Fibroblast of lung (primary cell): ENCODE data around the gene RNF38. TPM values are rescaled to one million over a fixed set of nuclear protein-coding genes. Genes with fewer than 3 reads are reported as not detected.
A peak's percentile ranks its signal among the peaks of the same experiment; 100 is the strongest.
"Not testable (repeated sequence)": the region's sequence is repeated elsewhere in the genome, so short reads cannot be mapped to it uniquely, and the experiment has no call there.

Source experiments
- DNase-seq, 2 donors: peaks; one replicate each; pipeline versions ENCODE4 v3.0.0 to v3.0.0-alpha.2; 2010; ENCODE audit warnings: low read depth in 2 of 2
- H2AFZ ChIP-seq: 2 replicates; pipeline ENCODE4 v1.5.1; 2012; ENCODE audit warnings: low read length, control low read depth, inconsistent platforms
- H3K27ac ChIP-seq: 2 replicates; pipeline ENCODE4 v1.5.1; 2011; ENCODE audit warnings: low read length, control low read depth; ENCODE audit not compliant: insufficient read depth
- H3K27me3 ChIP-seq: 2 replicates; pipeline ENCODE4 v1.5.1; 2011; ENCODE audit warnings: mild to moderate bottlenecking, low read length; ENCODE audit not compliant: control insufficient read depth, insufficient read depth
- H3K36me3 ChIP-seq: 2 replicates; pipeline ENCODE4 v1.5.1; 2011; ENCODE audit warnings: low read length; ENCODE audit not compliant: control insufficient read depth, insufficient read depth
- H3K4me1 ChIP-seq: 2 replicates; pipeline ENCODE4 v1.5.1; 2011; ENCODE audit warnings: low read length; ENCODE audit not compliant: control insufficient read depth, insufficient read depth; ENCODE audit errors: extremely low read depth
- H3K4me2 ChIP-seq: 2 replicates; pipeline ENCODE4 v1.5.1; 2011; ENCODE audit warnings: low read length, control low read depth; ENCODE audit not compliant: insufficient read depth; ENCODE audit errors: extremely low read depth
- H3K4me3 ChIP-seq, 4 experiments: fragments of 200-600 bp in 1 of 4; sonication (generic) in 1 of 4; replicated peaks in 1 of 4; 2 replicates each; pipeline ENCODE4 v1.5.1; 2011 to 2016; ENCODE audit warnings: low read length in 4 of 4, low read depth in 3 of 4, mild to moderate bottlenecking in 3 of 4, control low read depth in 2 of 4, inconsistent platforms in 1 of 4, mixed read lengths in 1 of 4; ENCODE audit not compliant: insufficient read depth in 1 of 4; ENCODE audit errors: control extremely low read depth in 1 of 4
- H3K79me2 ChIP-seq: 2 replicates; pipeline ENCODE4 v1.5.1; 2012; ENCODE audit warnings: mild to moderate bottlenecking, low read length, inconsistent platforms; ENCODE audit not compliant: control insufficient read depth, insufficient read depth
- H3K9ac ChIP-seq: 2 replicates; pipeline ENCODE4 v1.5.1; 2011; ENCODE audit warnings: mild to moderate bottlenecking, low read length, control low read depth; ENCODE audit not compliant: insufficient read depth
- H3K9me3 ChIP-seq: 2 replicates; pipeline ENCODE4 v1.5.1; 2012; ENCODE audit warnings: low read depth, low read length; ENCODE audit not compliant: control insufficient read depth, insufficient read depth
- H4K20me1 ChIP-seq: 2 replicates; pipeline ENCODE4 v1.5.1; 2011; ENCODE audit warnings: low read length; ENCODE audit not compliant: control insufficient read depth, insufficient read depth; ENCODE audit errors: extremely low read depth
- EZH2 ChIP-seq: IDR thresholded peaks from 2 replicates; pipeline ENCODE4 v1.5.1; 2012; ENCODE audit warnings: low read length, control low read depth, mild to moderate bottlenecking; ENCODE audit errors: missing control alignments
- polyA plus RNA-seq, 2 donors: library from polyadenylated mRNA; depleted of rRNA in 1 of 2; stranded (reverse) in 1 of 2; unstranded in 1 of 2; fragments of >200 nt; gene quantifications; 2 replicates each; pipeline ENCODE4 v1.2.1, GENCODE V29; 2011 to 2012; ENCODE audit warnings: missing spikeins in 1 of 2
- total RNA-seq: library from RNA; depleted of rRNA; stranded (reverse); fragments of >200 nt; gene quantifications from 2 replicates; pipeline ENCODE4 v1.2.1, GENCODE V29; 2014
- TF ChIP-seq, protein P1 (sequence below), 2 donors: IDR thresholded peaks in 1 of 2; conservative IDR thresholded peaks in 1 of 2; 1 replicate in 1 of 2; 2 replicates in 1 of 2; pipeline ENCODE4 v1.5.1; 2011 to 2012; ENCODE audit warnings: low read length in 2 of 2, control low read depth in 1 of 2, inconsistent platforms in 1 of 2, low read depth in 1 of 2, mild to moderate bottlenecking in 1 of 2

Gene RNF38
- total and polyA plus RNA-seq, 2 donors (not counting 1 experiment from before 2014, with no cell fraction given), result 8.9 to 18.8 TPM

DNA sequence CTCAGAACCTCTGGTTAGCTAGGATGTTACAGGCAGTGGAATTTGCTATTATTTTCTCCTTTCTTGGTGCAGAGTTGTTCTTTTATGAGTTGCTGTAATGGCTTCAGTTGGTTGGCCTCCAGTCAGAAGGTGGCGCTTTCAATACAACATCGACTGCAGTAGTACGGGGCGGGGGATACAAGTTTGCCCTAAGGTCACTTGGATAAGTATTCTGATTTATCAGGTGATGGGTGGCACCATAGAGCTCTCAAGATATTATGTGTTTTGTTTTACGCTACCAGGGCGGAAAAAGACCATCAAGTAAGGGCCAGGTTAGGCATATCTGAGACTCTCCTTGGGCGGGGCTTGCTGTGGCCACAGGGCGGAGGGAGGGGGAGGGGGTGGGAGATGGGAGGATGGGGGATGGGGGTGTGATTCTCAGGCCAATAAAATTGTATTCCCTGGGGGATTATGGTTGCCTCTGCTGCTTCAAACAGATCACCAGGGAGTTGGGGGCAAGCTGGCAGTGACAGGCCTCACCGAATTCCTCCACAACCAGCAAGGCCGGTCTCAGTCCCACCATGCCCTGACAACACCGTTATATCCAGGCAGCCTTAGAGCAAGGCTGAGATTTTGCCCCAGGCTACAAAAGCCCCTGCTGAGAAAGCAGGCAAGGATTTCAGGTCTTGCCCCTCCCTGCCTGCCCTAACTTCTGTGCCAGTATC, 15.9 kb upstream of the RNF38 start:
- no peak for DNase-seq
- H3K27ac ChIP-seq, result no peak overlapping the region
- H3K4me2 ChIP-seq, result no peak overlapping the region
- no peaks in the 10 kb centered on the region for H3K79me2 ChIP-seq
- no peaks in the 10 kb centered on the region for H3K36me3 ChIP-seq
- H4K20me1 ChIP-seq, result no peaks in the 10 kb centered on the region
- H3K4me3 ChIP-seq, result no peak overlapping the region
- H3K27me3 ChIP-seq, result no peaks in the 10 kb centered on the region
- TF ChIP-seq EZH2, result no peak
- TF ChIP-seq, protein P1, sequence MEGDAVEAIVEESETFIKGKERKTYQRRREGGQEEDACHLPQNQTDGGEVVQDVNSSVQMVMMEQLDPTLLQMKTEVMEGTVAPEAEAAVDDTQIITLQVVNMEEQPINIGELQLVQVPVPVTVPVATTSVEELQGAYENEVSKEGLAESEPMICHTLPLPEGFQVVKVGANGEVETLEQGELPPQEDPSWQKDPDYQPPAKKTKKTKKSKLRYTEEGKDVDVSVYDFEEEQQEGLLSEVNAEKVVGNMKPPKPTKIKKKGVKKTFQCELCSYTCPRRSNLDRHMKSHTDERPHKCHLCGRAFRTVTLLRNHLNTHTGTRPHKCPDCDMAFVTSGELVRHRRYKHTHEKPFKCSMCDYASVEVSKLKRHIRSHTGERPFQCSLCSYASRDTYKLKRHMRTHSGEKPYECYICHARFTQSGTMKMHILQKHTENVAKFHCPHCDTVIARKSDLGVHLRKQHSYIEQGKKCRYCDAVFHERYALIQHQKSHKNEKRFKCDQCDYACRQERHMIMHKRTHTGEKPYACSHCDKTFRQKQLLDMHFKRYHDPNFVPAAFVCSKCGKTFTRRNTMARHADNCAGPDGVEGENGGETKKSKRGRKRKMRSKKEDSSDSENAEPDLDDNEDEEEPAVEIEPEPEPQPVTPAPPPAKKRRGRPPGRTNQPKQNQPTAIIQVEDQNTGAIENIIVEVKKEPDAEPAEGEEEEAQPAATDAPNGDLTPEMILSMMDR (conservative IDR thresholded peaks at IDR 0.05 in 1 of 2, IDR thresholded peaks at IDR 0.05 in 1 of 2; ENCODE audit: low read depth in 1 of 2, low read length in 2 of 2), result no peak
- no peak overlapping the region for H3K9ac ChIP-seq
- H3K4me1 ChIP-seq, result no peaks in the 10 kb centered on the region
- no peak overlapping the region for H2AFZ ChIP-seq
- no peaks in the 10 kb centered on the region for H3K9me3 ChIP-seq

DNA sequence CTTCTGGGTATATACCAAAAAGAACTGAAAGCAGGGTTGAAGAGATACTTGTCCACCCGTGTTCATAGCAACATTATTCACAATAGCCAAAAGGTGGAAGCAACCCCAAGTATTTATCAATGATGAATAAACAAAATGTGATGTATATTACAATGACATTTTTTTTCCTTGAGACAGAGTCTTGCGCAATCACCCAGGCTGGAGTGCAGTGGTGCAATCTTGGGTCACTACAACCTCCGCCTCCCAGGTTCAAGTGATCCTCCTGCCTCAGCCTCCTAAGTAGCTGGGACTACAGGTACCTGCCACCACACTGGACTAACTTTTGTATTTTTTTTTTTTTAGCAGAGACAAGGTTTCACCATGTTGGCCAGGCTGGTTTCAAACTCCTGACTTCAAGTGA, 11.3 kb upstream of the RNF38 start:
- not testable (repeated sequence) for H4K20me1 ChIP-seq, H3K4me2 ChIP-seq, H3K9ac ChIP-seq, H3K27me3 ChIP-seq, H3K4me1 ChIP-seq, H3K36me3 ChIP-seq, H3K27ac ChIP-seq, H3K9me3 ChIP-seq, H2AFZ ChIP-seq, H3K79me2 ChIP-seq, DNase-seq, H3K4me3 ChIP-seq

DNA sequence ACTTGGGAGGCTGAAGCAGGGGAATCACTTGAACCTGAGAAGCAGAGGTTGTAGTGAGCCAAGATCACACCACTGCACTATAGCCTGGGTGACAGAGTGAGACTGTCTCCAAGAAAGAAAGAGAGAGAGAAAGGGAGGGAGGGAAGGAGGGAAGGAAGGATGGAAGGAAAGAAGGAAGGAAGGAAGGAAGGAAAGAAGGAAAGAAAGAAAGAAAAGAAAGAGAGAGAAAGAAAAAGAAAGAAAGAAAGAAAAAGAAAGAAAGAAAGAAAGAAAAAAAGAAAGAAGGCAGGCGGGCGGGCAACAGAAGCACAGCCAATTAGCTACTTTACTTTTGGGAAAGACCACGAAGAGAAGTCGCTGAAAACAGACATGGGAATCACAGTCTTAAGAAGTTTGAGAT, 9.0 kb upstream of the RNF38 start:
- H3K27me3 ChIP-seq, H3K27ac ChIP-seq, H4K20me1 ChIP-seq, DNase-seq, H3K4me3 ChIP-seq, H3K4me1 ChIP-seq, H3K9me3 ChIP-seq, H3K9ac ChIP-seq, H2AFZ ChIP-seq, H3K36me3 ChIP-seq, H3K4me2 ChIP-seq, H3K79me2 ChIP-seq: not testable (repeated sequence)

DNA sequence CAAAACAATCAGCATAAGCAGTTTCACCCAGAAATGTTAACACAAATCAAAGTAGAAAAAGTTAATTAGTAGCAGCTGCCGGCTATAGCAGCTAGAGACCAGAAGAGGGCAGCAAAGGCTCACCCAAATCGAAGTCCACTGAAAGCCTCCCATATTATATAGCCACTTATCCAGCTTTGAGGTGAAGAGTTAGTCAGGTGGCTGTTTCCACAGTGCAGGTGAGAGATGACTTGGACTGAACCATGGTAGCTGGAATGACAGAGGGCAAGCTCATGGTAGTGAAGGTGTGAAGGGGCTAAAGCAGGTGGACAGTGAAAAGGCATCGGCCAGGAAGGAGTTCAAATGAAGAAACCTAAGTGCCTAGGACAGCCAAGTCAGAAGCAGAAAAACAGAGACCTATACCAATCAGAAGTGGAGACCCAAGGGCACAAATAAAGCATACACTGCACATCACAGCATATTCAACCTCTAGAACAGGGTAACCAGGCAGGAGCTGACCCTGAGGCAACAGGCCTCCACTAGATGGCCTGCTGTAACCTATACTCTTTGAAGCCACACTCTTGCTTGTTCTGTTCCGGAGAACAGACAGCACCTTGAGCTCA, 7.2 kb upstream of the RNF38 start:
- H3K36me3 ChIP-seq, result no peaks in the 10 kb centered on the region
- no peak overlapping the region for H3K27ac ChIP-seq
- H3K9ac ChIP-seq, result no peak overlapping the region

More for the DNA sequence above, 7.2 kb upstream of the RNF38 start:
- Histone ChIP-seq H3K27me3 (no peaks in the 10 kb centered on the region), H2AFZ (no peak overlapping the region), H3K4me2 (no peak overlapping the region), H3K9me3 (no peaks in the 10 kb centered on the region), H3K79me2 (no peaks in the 10 kb centered on the region), H4K20me1 (no peaks in the 10 kb centered on the region), H3K4me3 (no peak overlapping the region), H3K4me1 (no peaks in the 10 kb centered on the region)
- no peak for TF ChIP-seq EZH2
- TF ChIP-seq, protein P1 (conservative IDR thresholded peaks at IDR 0.05 in 1 of 2, IDR thresholded peaks at IDR 0.05 in 1 of 2; ENCODE audit: low read depth in 1 of 2, low read length in 2 of 2), result peak; percentile 84 to 96
- peak; percentile 39 to 77 for DNase-seq
